ENCODE data around the gene MISP. TPM values are rescaled to one million over a fixed set of nuclear protein-coding genes. Genes with fewer than 3 reads are reported as not detected.
A peak's percentile ranks its signal among the peaks of the same experiment; 100 is the strongest.

MISP gene
- total and polyA plus RNA-seq, 2 of the 13 experiments (the other 11 are each of a cell fraction or from before 2014, with no cell fraction given), result 0.67 to 1.3 TPM

DNA sequence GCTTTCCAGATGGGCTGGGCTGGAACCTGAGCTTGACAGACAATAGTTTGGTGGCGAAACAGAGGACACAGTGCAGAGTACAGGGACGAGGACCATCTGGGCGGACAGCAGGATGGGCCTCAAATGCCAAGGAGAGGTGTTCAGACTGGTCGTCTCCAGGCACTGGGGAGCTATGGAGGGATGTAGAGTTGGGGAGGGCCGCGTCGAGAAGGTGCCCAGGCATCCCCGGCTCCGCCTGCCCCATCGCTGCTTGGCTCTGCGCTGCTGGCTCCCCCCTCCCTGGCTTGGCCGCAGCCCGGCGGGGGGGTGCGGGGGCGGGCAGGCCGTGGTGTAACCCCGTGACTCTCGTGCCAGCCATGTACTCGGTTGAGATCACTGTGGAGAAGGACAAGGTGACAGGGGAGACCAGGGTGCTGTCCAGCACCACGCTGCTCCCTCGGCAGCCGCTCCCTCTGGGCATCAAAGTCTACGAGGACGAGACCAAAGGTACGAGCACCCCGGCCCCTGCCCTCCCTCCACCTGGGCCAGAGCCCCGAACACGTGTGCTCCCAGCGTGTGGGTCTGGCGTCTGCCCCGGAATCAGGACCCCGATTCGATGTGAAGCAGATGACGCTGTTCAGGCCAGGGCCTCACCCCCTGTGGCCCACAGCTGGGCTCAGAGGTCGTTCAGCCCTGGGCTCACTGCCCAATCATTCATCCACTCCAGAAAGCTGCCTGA is 10.8 kb upstream of the MISP start (continued):
- TF ChIP-seq, protein P1, sequence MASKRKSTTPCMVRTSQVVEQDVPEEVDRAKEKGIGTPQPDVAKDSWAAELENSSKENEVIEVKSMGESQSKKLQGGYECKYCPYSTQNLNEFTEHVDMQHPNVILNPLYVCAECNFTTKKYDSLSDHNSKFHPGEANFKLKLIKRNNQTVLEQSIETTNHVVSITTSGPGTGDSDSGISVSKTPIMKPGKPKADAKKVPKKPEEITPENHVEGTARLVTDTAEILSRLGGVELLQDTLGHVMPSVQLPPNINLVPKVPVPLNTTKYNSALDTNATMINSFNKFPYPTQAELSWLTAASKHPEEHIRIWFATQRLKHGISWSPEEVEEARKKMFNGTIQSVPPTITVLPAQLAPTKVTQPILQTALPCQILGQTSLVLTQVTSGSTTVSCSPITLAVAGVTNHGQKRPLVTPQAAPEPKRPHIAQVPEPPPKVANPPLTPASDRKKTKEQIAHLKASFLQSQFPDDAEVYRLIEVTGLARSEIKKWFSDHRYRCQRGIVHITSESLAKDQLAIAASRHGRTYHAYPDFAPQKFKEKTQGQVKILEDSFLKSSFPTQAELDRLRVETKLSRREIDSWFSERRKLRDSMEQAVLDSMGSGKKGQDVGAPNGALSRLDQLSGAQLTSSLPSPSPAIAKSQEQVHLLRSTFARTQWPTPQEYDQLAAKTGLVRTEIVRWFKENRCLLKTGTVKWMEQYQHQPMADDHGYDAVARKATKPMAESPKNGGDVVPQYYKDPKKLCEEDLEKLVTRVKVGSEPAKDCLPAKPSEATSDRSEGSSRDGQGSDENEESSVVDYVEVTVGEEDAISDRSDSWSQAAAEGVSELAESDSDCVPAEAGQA (IDR thresholded peaks at IDR 0.05; ENCODE audit: low read depth), result no peak
- TF ChIP-seq, protein P1 (CRISPR knock-in tag; IDR thresholded peaks at IDR 0.05; ENCODE audit: borderline replicate concordance), result no peak
- TF ChIP-seq SALL2 (CRISPR knock-in tag; IDR thresholded peaks at IDR 0.05), result no peak
- TF ChIP-seq MAZ (IDR thresholded peaks at IDR 0.05; ENCODE audit: borderline replicate concordance, low read depth, low read length), result peak; percentile 55; the same call in 1 of the 2 replicates
- peak; percentile 39; the same call in 1 of the 2 replicates for TF ChIP-seq MAZ (CRISPR knock-in tag; IDR thresholded peaks at IDR 0.05; ENCODE audit: low read depth)
- no peak for TF ChIP-seq ZNF446 (CRISPR knock-in tag; IDR thresholded peaks at IDR 0.05)
- peak; percentile 66; the same call in 1 of the 2 replicates for TF ChIP-seq ZC3H13 (CRISPR knock-in tag; IDR thresholded peaks at IDR 0.05)
- TF ChIP-seq, protein P2, sequence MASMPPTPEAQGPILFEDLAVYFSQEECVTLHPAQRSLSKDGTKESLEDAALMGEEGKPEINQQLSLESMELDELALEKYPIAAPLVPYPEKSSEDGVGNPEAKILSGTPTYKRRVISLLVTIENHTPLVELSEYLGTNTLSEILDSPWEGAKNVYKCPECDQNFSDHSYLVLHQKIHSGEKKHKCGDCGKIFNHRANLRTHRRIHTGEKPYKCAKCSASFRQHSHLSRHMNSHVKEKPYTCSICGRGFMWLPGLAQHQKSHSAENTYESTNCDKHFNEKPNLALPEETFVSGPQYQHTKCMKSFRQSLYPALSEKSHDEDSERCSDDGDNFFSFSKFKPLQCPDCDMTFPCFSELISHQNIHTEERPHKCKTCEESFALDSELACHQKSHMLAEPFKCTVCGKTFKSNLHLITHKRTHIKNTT (CRISPR knock-in tag; IDR thresholded peaks at IDR 0.05), result no peak
- peak; percentile 80 for TF ChIP-seq MED1 (CRISPR knock-in tag; IDR thresholded peaks at IDR 0.05)
- TF ChIP-seq ZKSCAN1 (IDR thresholded peaks at IDR 0.05; ENCODE audit: low read length), result no peak
- no peak for TF ChIP-seq ZNF530 (CRISPR knock-in tag; IDR thresholded peaks at IDR 0.05; ENCODE audit: low read depth)
- no peak for TF ChIP-seq JUND (CRISPR knock-in tag; IDR thresholded peaks at IDR 0.05)
- peak; percentile 90 for TF ChIP-seq JARID2 (CRISPR knock-in tag; IDR thresholded peaks at IDR 0.05; ENCODE audit: insufficient replicate concordance)
- TF ChIP-seq, protein P3, sequence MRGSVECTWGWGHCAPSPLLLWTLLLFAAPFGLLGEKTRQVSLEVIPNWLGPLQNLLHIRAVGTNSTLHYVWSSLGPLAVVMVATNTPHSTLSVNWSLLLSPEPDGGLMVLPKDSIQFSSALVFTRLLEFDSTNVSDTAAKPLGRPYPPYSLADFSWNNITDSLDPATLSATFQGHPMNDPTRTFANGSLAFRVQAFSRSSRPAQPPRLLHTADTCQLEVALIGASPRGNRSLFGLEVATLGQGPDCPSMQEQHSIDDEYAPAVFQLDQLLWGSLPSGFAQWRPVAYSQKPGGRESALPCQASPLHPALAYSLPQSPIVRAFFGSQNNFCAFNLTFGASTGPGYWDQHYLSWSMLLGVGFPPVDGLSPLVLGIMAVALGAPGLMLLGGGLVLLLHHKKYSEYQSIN (CRISPR knock-in tag; IDR thresholded peaks at IDR 0.05; ENCODE audit: borderline replicate concordance), result peak; percentile 37; the same call in 1 of the 2 replicates
- no peak for TF ChIP-seq SIN3B (IDR thresholded peaks at IDR 0.05; ENCODE audit: low read length)
- TF ChIP-seq GATAD2A (CRISPR knock-in tag; IDR thresholded peaks at IDR 0.05), result no peak; the same call in 1 of the 2 replicates
- peak; percentile 35; the same call in 1 of the 2 replicates for TF ChIP-seq ZNF790 (CRISPR knock-in tag; IDR thresholded peaks at IDR 0.05; ENCODE audit: borderline replicate concordance)
- 0 out of 2 replicates have a peak, but pooled peaks have one; percentile 30 for TF ChIP-seq TBX3 (IDR thresholded peaks at IDR 0.05; ENCODE audit: borderline replicate concordance)
- no peak for TF ChIP-seq ZNF44 (CRISPR knock-in tag; IDR thresholded peaks at IDR 0.05)
- no peak for TF ChIP-seq PCBP2 (optimal IDR thresholded peaks at IDR 0.05; ENCODE audit: low read depth, low read length, poor library complexity, severe bottlenecking)
- TF ChIP-seq MIER3 (CRISPR knock-in tag; IDR thresholded peaks at IDR 0.05; ENCODE audit: borderline replicate concordance), result no peak
- no peak for TF ChIP-seq ZFAT (CRISPR knock-in tag; conservative IDR thresholded peaks at IDR 0.05)
- no peak for TF ChIP-seq ZFP41 (CRISPR knock-in tag; IDR thresholded peaks at IDR 0.05; ENCODE audit: borderline replicate concordance)
- TF ChIP-seq SOX5 (CRISPR knock-in tag; IDR thresholded peaks at IDR 0.05; ENCODE audit: borderline replicate concordance), result peak; percentile 96

Data from HepG2 (cell line).